ENCODE measurements around the gene GALNT18. TPM values are rescaled to one million over a fixed set of nuclear protein-coding genes. Genes with fewer than 3 reads are reported as not detected.

GALNT18 gene
- total RNA-seq, 1 experiment from 2014 or later, result 1.7 TPM

DNA sequence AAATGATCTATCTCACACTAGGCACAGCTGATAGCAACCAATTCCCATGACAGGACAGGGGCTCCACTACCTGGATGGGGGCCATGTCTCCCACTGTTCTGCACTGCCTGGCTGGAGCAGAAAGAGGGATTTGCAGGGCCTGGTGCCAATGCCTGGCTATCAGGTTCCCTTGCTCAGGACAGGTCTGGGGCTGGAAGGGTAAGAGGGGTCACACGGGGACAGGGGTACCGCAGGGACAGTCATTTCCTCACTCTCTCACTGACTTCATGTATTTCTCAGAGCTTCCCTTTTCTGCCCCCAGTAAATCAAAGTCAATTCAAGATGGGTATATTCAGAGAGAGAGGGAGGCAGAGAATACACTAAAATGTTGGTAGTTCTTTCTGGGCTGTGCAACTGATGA is 149.7 kb downstream of the GALNT18 start:
- no peak overlapping the region for H2BK12ac ChIP-seq (ENCODE audit: insufficient read length, low read depth, low read length)
- no peak overlapping the region for H2BK15ac ChIP-seq (ENCODE audit: low read depth, low read length)
- no peak overlapping the region for H4K8ac ChIP-seq (replicated peaks; ENCODE audit: insufficient read length, low read depth, low read length)
- H3K79me2 ChIP-seq (ENCODE audit: insufficient read depth, low read length), result no peaks in the 10 kb centered on the region
- no peak overlapping the region for H4K91ac ChIP-seq (ENCODE audit: insufficient read length, low read depth, low read length)
- no peak overlapping the region for H2BK120ac ChIP-seq (ENCODE audit: low read depth, low read length, poor library complexity, severe bottlenecking)
- Mint-ChIP-seq H3K27ac (no peak overlapping the region), H3K36me3 (ENCODE audit: insufficient read depth in 1 of 3, low read depth in 3 of 3) (no peaks in the 10 kb centered on the region), H3K4me1 (peaks cover 10 to 14% of the 10 kb centered on the region in 2 experiments), H3K27me3 (ENCODE audit: low read depth) (no peaks in the 10 kb centered on the region; the same call in 1 of the 2 replicates), H3K9me3 (no peaks in the 10 kb centered on the region), H3K4me3 (no peak overlapping the region)
- H2AK5ac ChIP-seq (ENCODE audit: insufficient read length, low read length), result no peak overlapping the region
- H3T11ph ChIP-seq (ENCODE audit: low read length), result no peak overlapping the region
- H2AFZ ChIP-seq (ENCODE audit: low read length), result no peak overlapping the region
- H3K23me2 ChIP-seq (ENCODE audit: insufficient read length, low read depth, low read length, poor library complexity, severe bottlenecking), result no peaks in the 10 kb centered on the region
- H3K79me1 ChIP-seq (ENCODE audit: insufficient read depth, low read depth, low read length, poor library complexity, severe bottlenecking), result no peaks in the 10 kb centered on the region
- TF ChIP-seq, protein P1, sequence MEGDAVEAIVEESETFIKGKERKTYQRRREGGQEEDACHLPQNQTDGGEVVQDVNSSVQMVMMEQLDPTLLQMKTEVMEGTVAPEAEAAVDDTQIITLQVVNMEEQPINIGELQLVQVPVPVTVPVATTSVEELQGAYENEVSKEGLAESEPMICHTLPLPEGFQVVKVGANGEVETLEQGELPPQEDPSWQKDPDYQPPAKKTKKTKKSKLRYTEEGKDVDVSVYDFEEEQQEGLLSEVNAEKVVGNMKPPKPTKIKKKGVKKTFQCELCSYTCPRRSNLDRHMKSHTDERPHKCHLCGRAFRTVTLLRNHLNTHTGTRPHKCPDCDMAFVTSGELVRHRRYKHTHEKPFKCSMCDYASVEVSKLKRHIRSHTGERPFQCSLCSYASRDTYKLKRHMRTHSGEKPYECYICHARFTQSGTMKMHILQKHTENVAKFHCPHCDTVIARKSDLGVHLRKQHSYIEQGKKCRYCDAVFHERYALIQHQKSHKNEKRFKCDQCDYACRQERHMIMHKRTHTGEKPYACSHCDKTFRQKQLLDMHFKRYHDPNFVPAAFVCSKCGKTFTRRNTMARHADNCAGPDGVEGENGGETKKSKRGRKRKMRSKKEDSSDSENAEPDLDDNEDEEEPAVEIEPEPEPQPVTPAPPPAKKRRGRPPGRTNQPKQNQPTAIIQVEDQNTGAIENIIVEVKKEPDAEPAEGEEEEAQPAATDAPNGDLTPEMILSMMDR (conservative IDR thresholded peaks at IDR 0.05), result no peak
- H3K14ac ChIP-seq (ENCODE audit: insufficient read depth, low read length), result no peak overlapping the region
- no peak overlapping the region for H3K56ac ChIP-seq (ENCODE audit: insufficient read length, low read depth, low read length)
- H3K27ac ChIP-seq (ENCODE audit: insufficient read length, low read depth, low read length), result no peak overlapping the region
- no peak overlapping the region for H2BK5ac ChIP-seq (ENCODE audit: insufficient read length, low read length)
- no peak for DNase-seq
- H3K9ac ChIP-seq (ENCODE audit: extremely low read depth, insufficient read length, low read length), result no peak overlapping the region
- no peaks in the 10 kb centered on the region for H4K20me1 ChIP-seq (ENCODE audit: control insufficient read depth, insufficient read depth, insufficient read length)
- no peaks in the 10 kb centered on the region for H3K9me3 ChIP-seq (ENCODE audit: control insufficient read depth, low read depth, low read length)
- H3K27me3 ChIP-seq (ENCODE audit: insufficient read depth, low read length), result no peaks in the 10 kb centered on the region
- H3K23ac ChIP-seq (ENCODE audit: insufficient read length, low read depth, low read length), result no peak overlapping the region
- peaks cover 3% of the 10 kb centered on the region; the same call in 1 of the 2 replicates for H3K4me1 ChIP-seq (ENCODE audit: insufficient read depth, low read length)
- no CpG with 5 or more reads among the region's 2 CpGs for WGBS (ENCODE audit: extremely low coverage, insufficient read length, low lambda C conversion rate)
- H3K4ac ChIP-seq (ENCODE audit: low read depth, low read length), result no peak overlapping the region
- H2BK20ac ChIP-seq (ENCODE audit: low read depth, low read length, poor library complexity, severe bottlenecking), result no peak overlapping the region
- no peak overlapping the region for H3K18ac ChIP-seq (ENCODE audit: insufficient read length, low read depth, low read length)
- no peak overlapping the region for H3K4me2 ChIP-seq (ENCODE audit: insufficient read depth, insufficient read length, low read length)
- no peak overlapping the region for H4K5ac ChIP-seq (ENCODE audit: insufficient read length, low read depth, low read length)
